ENCODE measurements around the gene RTL10. TPM values are rescaled to one million over a fixed set of nuclear protein-coding genes. Genes with fewer than 3 reads are reported as not detected.
"Not testable (repeated sequence)": the region's sequence is repeated elsewhere in the genome, so short reads cannot be mapped to it uniquely, and the experiment has no call there.

RTL10 gene
- total and polyA plus RNA-seq, 2 donors: 6.9 to 10.3 TPM

GRCh38 chr22:19884954-19885751 is 30.5 kb upstream of the RTL10 start:
- Histone ChIP-seq H3K36me3 (ENCODE audit: insufficient read depth) (no peaks in the 10 kb centered on the region), H3K4me3 (ENCODE audit: low read depth, low read length) (no peak overlapping the region), H3K4me1 (ENCODE audit: insufficient read depth) (peaks cover 3% of the 10 kb centered on the region), H3K27ac (ENCODE audit: low read depth) (no peak overlapping the region)
- 89% methylated on average over 26 of the region's 26 CpGs for WGBS
- no peak for DNase-seq (ENCODE audit: extremely low spot score)

DNA sequence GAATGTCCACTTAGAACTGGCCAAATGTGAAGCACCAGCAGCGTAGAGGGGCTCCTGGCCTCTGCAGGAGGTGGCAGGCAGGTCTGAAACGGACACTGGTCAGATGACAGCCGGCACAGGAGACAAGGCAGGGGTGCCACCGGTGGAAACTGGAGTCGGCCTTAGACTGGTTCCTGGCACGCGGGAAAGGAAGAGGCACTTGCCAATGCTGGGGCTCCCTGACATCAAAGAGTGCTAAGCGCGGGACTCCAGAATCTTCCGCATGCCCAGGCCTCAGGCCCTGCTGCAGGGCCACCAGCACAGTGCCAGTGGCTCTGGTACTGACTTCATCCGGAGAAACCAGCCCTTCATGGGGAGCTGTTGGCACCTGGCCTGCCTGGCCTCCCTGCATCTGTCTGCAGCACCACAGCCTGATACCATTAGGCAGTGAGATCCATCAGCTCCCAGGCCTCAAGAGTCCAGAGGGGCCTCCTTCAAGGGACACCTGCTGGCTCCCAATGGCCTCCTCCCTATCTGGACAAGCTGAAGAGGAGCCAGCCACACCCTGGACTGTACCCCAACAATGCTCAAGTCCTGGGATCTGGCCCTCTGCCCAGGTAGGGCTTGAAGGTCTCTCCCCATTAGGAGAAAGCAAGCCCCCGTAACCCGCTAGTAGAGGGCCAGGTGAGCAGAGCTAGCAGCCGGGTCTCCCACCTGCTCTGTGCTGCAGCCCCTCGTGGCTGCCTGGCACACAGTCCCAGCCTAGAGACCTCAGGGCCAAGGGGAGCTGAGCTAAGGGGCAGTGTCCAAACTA is 29.7 kb upstream of the RTL10 start:
- 95% methylated on average over 15 of the region's 15 CpGs for WGBS
- no peaks in the 10 kb centered on the region for H3K36me3 ChIP-seq (ENCODE audit: insufficient read depth)
- no peak overlapping the region for H3K4me3 ChIP-seq (ENCODE audit: low read depth, low read length)
- peaks cover 3% of the 10 kb centered on the region for H3K4me1 ChIP-seq (ENCODE audit: insufficient read depth)
- no peak for DNase-seq (ENCODE audit: extremely low spot score)
- no peak overlapping the region for H3K27ac ChIP-seq (ENCODE audit: low read depth)

DNA sequence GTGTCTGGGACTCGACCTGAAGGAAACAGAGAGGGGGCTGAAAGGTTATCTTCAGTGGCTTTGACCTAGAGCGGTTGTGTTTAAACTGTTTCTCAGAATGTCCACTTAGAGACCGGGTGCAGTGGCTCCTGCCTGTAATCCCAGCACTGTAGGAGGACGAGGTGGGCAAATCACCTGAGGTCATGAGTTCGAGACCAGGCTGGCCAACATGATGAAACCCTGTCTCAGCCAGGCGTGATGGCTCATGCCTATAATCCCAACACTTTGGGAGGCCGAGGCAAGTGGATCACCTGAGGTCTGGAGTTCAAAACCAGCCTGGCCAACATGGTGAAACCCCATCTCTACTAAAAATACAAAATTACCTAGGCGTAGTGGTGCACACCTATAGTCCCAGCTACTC is 28.8 kb upstream of the RTL10 start:
- WGBS: 92% methylated on average over 8 of the region's 8 CpGs
- not testable (repeated sequence) for DNase-seq (ENCODE audit: extremely low spot score); H3K4me3 ChIP-seq (ENCODE audit: low read depth, low read length); H3K4me1 ChIP-seq (ENCODE audit: insufficient read depth); H3K36me3 ChIP-seq (ENCODE audit: insufficient read depth); H3K27ac ChIP-seq (ENCODE audit: low read depth)

GRCh38 chr22:19882446-19883381 is 28.0 kb upstream of the RTL10 start:
- peaks cover 3% of the 10 kb centered on the region for H3K4me1 ChIP-seq (ENCODE audit: insufficient read depth)
- no peak for DNase-seq (ENCODE audit: extremely low spot score)

DNA sequence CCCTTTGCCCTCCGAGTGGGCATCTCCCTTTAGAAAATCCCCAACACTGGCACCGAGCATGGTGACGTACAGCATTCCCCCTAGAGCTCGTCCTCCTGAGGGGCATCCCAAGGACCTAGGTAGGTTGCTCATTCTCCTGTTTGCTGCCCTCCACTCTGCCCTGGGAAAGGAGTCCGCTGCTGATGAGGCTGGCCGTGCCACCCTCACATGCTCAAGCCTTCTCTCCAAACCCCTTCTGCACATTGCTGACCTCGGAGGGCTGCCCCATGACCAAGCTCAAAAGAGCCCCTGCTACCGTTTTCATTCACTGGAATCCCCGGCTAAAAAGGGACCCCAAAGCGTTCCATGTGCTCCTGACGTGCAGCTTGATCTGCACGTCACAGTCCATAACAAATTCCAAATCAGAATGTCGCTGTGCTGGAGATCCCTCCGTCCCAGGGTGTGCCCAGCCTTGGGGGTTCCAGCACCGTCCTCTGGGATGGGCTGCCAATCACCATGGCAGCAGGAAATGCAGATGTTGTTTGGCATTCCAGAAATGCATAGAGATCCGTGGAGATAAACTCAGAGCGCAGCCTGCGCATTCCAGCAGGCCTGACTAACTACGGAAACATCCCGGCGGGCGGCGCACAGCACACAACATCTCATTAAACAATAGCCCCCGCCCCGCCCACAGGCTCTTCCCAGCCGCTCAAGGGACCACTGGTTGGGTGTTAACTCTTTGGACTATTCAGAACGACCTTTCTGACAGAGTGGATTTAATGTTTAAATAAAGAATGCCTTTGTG is 26.3 kb upstream of the RTL10 start:
- peak; percentile 33 for DNase-seq (ENCODE audit: extremely low spot score)
- Histone ChIP-seq H3K4me3 (ENCODE audit: low read depth, low read length) (no peak overlapping the region), H3K27ac (ENCODE audit: low read depth) (no peak overlapping the region), H3K36me3 (ENCODE audit: insufficient read depth) (no peaks in the 10 kb centered on the region), H3K4me1 (ENCODE audit: insufficient read depth) (peaks cover 3% of the 10 kb centered on the region)
- WGBS: 22% methylated on average over 27 of the region's 27 CpGs

More at GRCh38 chr22:19882446-19883381, 28.0 kb upstream of the RTL10 start:
- Histone ChIP-seq H3K36me3 (ENCODE audit: insufficient read depth) (no peaks in the 10 kb centered on the region), H3K4me3 (ENCODE audit: low read depth, low read length) (no peak overlapping the region), H3K27ac (ENCODE audit: low read depth) (no peak overlapping the region)
- 88% methylated on average over 26 of the region's 26 CpGs for WGBS

GRCh38 chr22:19879992-19880785 is 25.5 kb upstream of the RTL10 start:
- H3K4me1 ChIP-seq (ENCODE audit: insufficient read depth): peaks cover 3% of the 10 kb centered on the region
- 93% methylated on average over 34 of the region's 34 CpGs for WGBS
- no peak overlapping the region for H3K27ac ChIP-seq (ENCODE audit: low read depth)
- no peak overlapping the region for H3K4me3 ChIP-seq (ENCODE audit: low read depth, low read length)
- no peaks in the 10 kb centered on the region for H3K36me3 ChIP-seq (ENCODE audit: insufficient read depth)
- DNase-seq (ENCODE audit: extremely low spot score): no peak

DNA sequence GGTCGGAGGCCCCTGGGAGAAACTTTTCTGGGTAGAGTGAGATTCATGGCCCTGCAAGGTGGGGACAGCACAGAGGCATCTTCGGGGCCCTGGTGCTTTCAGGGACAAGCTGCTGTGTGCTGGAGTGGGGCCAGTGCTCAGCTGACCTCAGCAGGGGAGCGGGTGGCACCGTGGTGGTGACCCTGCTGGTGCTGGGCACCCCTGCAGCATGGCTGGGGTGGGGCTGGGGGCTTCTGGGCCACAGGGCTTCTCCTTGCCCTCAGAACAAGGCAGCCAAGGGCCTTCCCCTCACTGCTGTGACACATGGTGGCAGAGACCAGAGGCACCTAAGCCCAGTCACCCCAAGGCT is 24.9 kb upstream of the RTL10 start:
- Histone ChIP-seq H3K27ac (ENCODE audit: low read depth) (no peak overlapping the region), H3K4me3 (ENCODE audit: low read depth, low read length) (no peak overlapping the region), H3K4me1 (ENCODE audit: insufficient read depth) (peaks cover 3% of the 10 kb centered on the region), H3K36me3 (ENCODE audit: insufficient read depth) (no peaks in the 10 kb centered on the region)
- no peak for DNase-seq (ENCODE audit: extremely low spot score)
- WGBS: 88% methylated on average over 4 of the region's 4 CpGs

GRCh38 chr22:19879246-19879570 is 24.5 kb upstream of the RTL10 start:
- H3K27ac ChIP-seq (ENCODE audit: low read depth): no peak overlapping the region
- 95% methylated on average over 13 of the region's 13 CpGs for WGBS
- no peak overlapping the region for H3K4me3 ChIP-seq (ENCODE audit: low read depth, low read length)
- no peaks in the 10 kb centered on the region for H3K36me3 ChIP-seq (ENCODE audit: insufficient read depth)
- H3K4me1 ChIP-seq (ENCODE audit: insufficient read depth): peaks cover 3% of the 10 kb centered on the region
- no peak for DNase-seq (ENCODE audit: extremely low spot score)

- H3K27ac ChIP-seq (ENCODE audit: low read depth): no peak overlapping the region
- DNase-seq (ENCODE audit: extremely low spot score): no peak
- H3K4me3 ChIP-seq (ENCODE audit: low read depth, low read length): no peak overlapping the region
- no peaks in the 10 kb centered on the region for H3K36me3 ChIP-seq (ENCODE audit: insufficient read depth)
- 88% methylated on average over 16 of the region's 16 CpGs for WGBS
- peaks cover 3% of the 10 kb centered on the region for H3K4me1 ChIP-seq (ENCODE audit: insufficient read depth)
These were observed 24.0 kb upstream of the RTL10 start for GRCh38 chr22:19878461-19879245.

DNA sequence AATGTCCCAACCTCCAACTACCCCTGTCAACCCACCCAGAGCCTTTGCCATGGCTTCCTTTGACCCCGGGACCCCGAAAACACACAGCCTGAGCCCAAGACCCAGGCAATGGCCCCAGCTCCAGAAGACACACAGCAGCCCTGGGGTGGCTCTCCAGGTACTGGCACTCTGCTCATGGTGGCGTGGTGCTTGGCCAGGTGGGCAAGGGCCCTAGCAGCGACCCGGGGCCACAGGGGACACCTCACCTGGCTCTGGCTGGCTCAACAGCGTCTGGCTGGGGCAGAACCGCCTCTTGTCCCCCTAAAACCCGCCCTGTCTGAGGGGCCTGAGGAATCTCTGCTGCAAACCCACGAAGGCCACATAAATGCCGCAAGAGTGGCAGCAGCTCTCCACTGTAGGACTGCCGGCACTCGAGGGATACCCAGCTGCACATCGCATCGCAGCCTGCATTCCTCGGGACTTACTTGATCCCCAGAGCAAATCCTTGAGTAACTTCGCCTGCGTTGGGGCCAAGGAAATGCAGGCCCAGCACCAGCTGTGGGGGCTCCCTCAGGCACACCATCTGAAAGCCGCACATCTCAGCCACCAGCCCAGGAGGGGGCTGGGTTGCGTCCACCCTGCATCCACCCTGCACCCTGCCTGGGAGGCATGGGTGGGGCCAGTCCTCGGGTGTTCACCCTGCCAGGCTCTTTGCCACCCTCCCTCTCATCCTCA is 23.1 kb upstream of the RTL10 start:
- Histone ChIP-seq H3K36me3 (ENCODE audit: insufficient read depth) (no peaks in the 10 kb centered on the region), H3K27ac (ENCODE audit: low read depth) (no peak overlapping the region), H3K4me3 (ENCODE audit: low read depth, low read length) (no peak overlapping the region), H3K4me1 (ENCODE audit: insufficient read depth) (peaks cover 3% of the 10 kb centered on the region)
- DNase-seq (ENCODE audit: extremely low spot score): no peak
- WGBS: 72% methylated on average over 20 of the region's 20 CpGs

DNA sequence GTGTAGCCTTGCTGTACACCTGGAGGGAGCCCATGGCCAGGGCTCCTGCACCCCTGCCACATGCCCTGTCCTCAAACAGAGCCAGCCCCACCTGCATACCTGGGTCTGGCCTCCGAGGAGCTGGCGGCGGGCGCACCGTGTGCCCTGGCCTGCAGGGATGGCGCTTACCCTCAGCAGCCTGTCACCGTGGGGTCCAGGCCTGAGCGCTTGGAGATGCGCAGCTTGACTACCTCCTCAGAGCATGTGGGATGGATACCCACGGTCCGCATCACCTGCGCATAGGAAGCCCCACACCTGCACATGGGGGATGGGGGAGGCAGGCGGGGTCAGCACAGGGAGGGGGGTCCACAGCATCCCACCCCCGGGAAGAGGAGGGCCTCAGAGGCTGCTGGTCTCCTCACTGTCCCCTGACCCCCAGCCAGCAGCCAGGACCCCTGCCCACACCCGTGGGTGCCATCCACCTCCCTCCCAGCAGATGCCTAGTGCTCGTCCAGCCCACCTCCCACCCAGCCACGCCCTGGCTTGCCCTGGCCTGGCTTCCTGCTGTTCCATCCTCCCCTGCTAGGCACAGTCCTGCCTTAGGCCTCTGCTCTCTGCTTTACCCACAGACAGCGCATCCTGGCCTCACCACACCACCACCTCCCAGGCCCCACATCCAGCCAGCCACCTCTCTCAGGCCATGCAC is 22.4 kb upstream of the RTL10 start:
- no peak for DNase-seq (ENCODE audit: extremely low spot score)
- WGBS: 93% methylated on average over 18 of the region's 18 CpGs
- Histone ChIP-seq H3K4me1 (ENCODE audit: insufficient read depth) (peaks cover 3% of the 10 kb centered on the region), H3K4me3 (ENCODE audit: low read depth, low read length) (no peak overlapping the region), H3K36me3 (ENCODE audit: insufficient read depth) (no peaks in the 10 kb centered on the region), H3K27ac (ENCODE audit: low read depth) (no peak overlapping the region)

Data from urinary bladder (tissue), 4 donors.